ENCODE measurements around the gene C22orf39.

Gene C22orf39

GRCh38 chr22:19477321-19478044 is 30.0 kb upstream of the C22orf39 start:
- peak; percentile 4 for DNase-seq (ENCODE audit: low spot score)

- no peak for DNase-seq (ENCODE audit: low spot score)
Measured at GRCh38 chr22:19476023-19476422, 28.5 kb upstream of the C22orf39 start.

DNA sequence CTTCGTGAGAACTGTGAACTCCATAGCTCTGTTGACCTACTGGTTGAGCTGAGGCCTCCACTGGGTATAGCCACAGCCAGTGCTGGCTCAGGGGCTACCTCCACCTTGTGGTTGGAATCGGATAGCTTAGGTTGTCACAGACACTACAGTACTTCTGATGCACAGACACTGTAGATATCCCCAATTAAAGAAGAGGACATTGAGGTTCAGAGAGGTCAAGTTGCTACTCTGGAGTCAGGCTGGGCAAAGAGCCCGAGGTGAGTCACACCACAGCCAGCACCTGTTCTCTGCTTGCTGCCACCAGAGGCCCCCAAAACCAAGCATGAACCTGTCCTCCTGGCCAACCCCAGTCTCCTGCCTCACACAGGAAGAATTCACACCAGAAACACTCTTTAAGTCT is 26.1 kb upstream of the C22orf39 start:
- peak; percentile 2 for DNase-seq (ENCODE audit: low spot score)

GRCh38 chr22:19472233-19472632 is 24.7 kb upstream of the C22orf39 start:
- no peak for DNase-seq (ENCODE audit: low spot score)

DNA sequence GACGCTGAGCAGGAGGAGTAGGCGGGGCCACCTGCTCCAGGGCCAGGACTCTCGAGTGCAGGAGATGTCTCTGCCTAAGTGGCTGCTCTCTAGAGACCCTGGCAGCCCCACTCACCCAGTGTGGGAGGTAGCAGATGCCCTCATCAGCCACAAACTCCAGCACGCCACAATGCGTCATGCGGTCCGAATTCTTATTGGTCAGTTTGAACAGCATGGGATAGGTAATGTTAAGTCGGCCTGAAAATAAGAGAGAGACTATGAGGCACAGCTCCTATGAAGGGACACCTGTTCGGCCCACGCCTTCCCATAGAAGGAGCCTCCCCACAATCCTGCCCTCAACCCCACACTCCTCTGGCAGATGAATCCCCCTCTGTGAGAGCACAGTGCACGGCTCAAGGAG is 24.1 kb upstream of the C22orf39 start:
- no peak for DNase-seq (ENCODE audit: low spot score)

- DNase-seq (ENCODE audit: low spot score): no peak
Measured at GRCh38 chr22:19470010-19470409, 22.5 kb upstream of the C22orf39 start.

GRCh38 chr22:19469421-19469820 is 21.9 kb upstream of the C22orf39 start:
- no peak for DNase-seq (ENCODE audit: low spot score)

DNA sequence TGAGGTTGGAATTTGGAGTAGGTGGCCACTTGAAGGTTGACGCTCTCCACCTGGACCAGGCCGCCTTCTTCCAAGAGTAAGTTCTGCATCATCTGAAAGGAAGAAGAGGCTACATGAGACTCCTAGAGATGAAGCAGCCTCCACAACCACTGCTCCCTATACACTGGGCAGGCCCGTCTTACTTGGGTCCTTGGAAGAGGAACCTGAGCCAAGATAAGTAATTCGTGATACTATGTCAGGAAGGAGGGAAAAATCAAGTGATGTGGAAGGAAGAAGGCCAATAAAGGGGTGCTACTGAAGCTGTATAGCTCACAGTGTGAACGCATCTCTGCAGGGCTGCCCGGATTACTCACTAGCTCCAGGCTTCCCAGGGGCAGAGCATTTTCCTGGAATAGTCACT is 20.4 kb upstream of the C22orf39 start:
- no peak for DNase-seq (ENCODE audit: low spot score)

DNA sequence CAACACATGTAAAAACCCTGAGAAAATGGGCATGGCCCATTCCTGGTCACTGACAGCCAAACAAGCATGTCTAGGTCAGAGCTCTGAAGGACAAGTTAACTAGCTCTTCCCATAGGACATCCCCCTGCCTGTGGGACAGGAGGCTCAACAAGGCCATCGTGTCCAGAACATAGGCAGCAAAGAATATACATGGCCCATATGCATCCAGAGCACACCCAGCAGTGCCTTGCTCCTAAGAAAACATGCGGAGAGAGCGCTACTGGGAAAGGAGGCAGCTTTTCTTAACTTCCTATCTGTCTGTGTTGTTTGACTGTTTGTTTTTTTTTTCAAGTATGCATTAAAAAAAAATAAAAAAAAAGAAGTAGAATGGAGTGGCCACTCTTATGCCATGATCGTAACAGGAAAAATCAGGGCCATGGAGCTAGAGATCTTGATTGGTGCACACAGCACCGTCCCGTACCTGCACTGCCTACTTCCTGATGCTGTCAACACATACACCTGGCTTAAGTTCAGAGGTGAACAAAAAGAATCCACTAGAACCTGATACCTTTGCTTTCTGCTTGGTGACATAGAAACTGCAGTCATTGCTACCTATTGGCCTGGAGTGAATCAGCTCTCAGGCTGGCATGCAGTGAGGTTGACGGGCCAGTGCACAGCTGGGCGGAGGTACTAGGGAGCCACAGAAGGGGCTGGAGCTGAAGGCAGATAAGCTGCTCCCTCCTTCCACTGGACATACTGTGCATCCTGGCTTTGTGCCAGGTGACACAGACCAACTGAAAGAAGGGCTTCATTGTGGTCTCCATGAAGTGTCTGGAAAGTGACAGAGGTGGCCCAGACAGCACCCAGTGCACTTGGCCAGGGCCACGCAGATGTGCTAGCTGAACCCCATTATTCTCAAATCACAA is 19.6 kb upstream of the C22orf39 start:
- DNase-seq (ENCODE audit: low spot score): no peak

- no peak for DNase-seq (ENCODE audit: low spot score)
Measured at GRCh38 chr22:19466126-19466716, 18.7 kb upstream of the C22orf39 start.

DNA sequence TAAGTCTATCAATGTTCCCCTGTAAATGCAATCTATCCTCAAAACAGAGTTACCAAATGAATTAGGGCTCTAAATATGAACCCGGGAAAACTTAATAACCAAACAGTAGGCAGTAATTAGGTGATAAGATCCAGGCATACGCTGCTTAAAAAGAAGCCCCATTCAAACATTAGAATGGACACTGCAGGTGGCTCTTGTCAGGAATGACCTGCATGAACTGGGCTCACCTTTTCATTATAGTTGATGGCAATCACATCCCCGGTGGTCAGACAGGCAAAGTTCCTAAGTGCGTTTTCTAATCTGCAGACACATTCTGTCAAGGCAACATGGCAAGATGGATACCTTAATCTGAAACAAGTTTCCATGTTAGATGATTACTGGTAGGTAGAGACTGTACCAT is 17.5 kb upstream of the C22orf39 start:
- no peak for DNase-seq (ENCODE audit: low spot score)

DNA sequence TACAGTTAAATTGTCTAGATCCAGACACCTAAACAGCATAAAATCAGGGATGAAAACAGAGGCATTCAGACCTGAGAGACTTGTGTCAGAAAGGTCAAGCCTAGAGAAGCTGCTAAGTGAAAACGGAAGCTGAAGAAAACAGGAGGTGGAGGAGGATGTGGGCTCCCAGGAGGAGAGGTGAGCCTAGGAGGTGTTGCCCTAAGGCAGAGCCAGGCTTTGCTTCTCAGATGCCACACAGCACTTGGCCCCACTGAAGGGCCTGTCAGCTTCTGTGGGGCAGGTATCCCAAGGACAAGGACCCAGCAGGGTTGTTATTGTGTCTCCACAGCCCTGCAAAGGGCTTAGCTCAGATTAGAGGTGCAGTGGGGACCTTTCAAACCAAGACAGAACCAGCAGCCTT is 17.0 kb upstream of the C22orf39 start:
- DNase-seq (ENCODE audit: low spot score): no peak

DNA sequence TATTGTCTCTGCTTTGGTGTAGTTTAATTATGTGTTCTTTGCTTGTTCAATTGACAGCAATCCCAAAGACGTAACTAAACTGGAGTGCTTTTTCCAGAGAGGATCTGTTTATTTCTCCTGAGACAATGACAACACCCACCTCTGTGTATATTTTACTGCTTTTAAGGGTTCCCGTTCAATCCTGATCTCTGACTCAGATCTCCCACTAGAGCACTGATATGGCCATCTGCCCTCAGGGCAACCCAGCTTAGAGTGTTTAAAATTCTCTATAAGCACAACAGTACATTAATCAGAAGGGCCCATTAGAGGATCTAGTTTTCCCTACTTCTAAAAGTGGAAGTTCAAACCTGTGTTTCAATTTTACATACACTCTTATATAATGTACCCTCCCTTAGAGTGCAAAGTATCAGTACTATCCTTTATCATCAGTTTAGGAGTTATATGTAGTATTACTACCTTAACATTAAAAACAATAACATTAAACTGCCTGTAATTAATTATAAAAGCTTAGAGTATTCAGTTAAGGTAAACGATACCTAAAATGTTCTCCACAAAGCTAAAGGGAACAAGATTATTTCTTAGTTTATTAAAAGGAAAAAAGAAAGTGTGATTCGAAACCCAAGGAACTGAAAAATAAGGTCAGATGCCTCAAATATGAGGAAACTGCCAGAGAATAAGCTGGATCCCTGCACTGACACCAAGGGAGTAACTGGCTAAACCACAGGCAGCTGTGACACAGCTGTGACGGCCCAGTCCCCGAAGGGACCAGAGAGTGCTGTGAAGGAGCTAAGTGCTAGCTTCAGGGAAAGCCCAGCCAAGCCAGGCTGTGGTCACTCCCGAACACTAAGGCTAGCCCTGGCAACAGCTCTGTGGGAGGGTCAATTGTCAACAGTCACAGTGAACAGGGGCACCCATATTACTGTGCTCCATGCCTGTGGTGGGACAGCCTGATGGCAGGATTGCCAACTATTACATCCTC is 16.3 kb upstream of the C22orf39 start:
- no peak for DNase-seq (ENCODE audit: low spot score)

DNA sequence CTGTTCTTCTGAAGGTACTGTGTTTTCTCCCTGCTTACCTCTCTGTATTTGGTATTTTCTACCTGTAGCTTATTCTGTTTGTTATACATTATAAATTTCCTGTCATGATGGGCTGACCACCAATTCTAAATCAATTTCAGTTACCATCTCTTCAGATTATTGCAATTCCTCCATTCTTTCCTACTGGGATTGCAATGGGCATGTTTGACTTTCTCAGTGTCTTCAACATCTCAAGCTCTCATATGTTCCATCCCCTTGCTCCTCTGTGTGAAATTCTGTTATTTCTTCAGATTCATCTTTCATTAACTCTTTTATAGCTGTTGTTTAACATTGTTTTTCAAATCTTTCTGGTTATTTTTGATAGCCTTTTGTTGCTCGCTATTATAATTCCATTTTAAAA is 15.5 kb upstream of the C22orf39 start:
- DNase-seq (ENCODE audit: low spot score): no peak

- no peak for DNase-seq (ENCODE audit: low spot score)
Measured at GRCh38 chr22:19461506-19461905, 14.0 kb upstream of the C22orf39 start.

GRCh38 chr22:19460036-19460435 is 12.5 kb upstream of the C22orf39 start:
- DNase-seq (ENCODE audit: low spot score): no peak

DNA sequence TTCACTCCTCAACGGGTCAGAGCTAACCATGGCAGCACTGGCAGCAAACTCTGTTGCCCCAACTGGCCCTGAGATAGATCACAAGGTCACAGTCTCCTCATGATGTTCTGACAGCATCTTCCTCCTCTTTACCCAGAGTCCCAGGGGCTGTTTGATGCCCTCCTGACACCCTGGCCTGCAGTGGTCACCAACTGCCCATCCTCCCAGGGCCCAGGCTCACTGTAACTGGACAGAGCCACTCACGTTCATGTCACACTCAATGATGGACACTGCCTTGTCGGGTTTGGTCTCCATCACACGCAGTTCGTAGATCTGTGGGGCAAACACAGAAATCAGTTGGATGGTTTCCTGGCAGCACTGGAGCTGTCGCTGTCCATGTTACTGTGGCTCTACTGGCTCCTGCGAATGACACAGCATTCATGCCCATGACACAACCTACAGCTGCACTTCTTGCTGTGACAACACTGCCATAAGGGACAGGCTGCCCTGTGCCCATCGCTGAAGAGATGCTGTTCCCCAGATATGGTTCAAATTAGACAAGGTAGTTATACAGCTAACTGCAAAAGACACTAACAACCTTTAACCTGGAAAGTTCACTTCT is 10.4 kb upstream of the C22orf39 start:
- no peak for DNase-seq (ENCODE audit: low spot score)

GRCh38 chr22:19456541-19456940 is 9.0 kb upstream of the C22orf39 start:
- DNase-seq (ENCODE audit: low spot score): no peak

DNA sequence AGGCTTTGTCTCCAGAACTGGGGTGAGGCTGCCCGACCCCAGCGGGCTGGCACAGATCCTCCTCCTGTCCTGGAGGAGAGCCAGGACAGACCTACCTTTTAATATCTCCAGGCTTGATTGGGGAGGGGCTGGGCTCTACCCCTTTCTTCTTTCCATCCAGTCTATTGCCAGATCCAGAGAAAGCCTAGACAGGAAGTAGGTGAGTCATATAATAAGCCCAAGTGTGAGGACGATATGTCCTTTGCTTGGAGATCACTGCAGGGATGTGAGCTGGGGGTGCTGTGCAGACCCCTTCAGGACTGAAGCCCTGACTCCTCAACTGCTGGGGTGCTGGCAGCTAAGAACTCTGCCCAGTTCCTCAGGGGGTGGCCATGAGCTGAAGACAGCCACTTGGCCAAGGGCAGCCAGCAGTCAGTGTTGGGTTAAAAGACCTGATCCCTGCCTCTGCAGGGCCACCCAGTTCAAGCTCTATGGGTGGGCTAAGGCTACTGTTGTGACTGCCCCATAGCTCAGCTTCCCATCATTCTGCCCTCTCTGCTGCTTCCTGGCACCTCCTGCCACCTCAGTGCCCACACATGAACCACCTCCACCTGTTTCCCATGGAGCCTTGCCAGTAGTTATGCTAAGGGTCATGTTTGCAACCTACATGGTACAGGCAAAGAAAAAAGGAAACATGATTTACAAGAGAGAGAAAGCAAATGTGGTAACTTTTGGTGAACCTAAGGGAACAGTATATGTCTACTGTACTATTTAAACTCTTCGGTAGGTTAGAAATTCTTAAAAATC is 8.3 kb upstream of the C22orf39 start:
- no peak for DNase-seq (ENCODE audit: low spot score)

GRCh38 chr22:19455033-19455432 is 7.5 kb upstream of the C22orf39 start:
- no peak for DNase-seq (ENCODE audit: low spot score)

- no peak for DNase-seq (ENCODE audit: low spot score)
Measured at GRCh38 chr22:19454156-19454555, 6.6 kb upstream of the C22orf39 start.

Data from SW480 (cell line).